SK-N-SH (cell line): ENCODE results near the gene KCNAB1. TPM values are rescaled to one million over a fixed set of nuclear protein-coding genes. Genes with fewer than 3 reads are reported as not detected.

ENCODE experiments used
- CTCF ChIA-PET: fragments of 300-600, 350-600 bp; formaldehyde crosslinking; extraction: SDS; loops from one replicate; lab custom pipeline; 2021; lab: Yijun Ruan, JAX
- POLR2A ChIA-PET: fragments of 350-600 bp; sonication (Branson Sonifier 250); formaldehyde crosslinking; extraction: SDS; loops from one replicate; lab custom pipeline; 2020; ENCODE audit warnings: antibody characterized with exemption, inconsistent platforms; lab: Yijun Ruan, JAX
- DNase-seq: peaks from one replicate; pipeline ENCODE4 v3.0.0; 2012
- H2AFZ ChIP-seq: fragments of 200-600 bp; sonication (generic); 2 replicates; pipeline ENCODE4 v1.8.1; 2016; ENCODE audit warnings: antibody characterized with exemption, mild to moderate bottlenecking, low read depth
- H3F3A ChIP-seq: fragments of 200-600 bp; sonication (generic); replicated peaks from 2 replicates; pipeline ENCODE3; 2016; ENCODE audit warnings: antibody characterized with exemption, mild to moderate bottlenecking; ENCODE audit not compliant: insufficient read depth
- H3K27ac ChIP-seq, 2 experiments: fragments of 200-500 bp in 1 of 2; fragments of 200-600 bp in 1 of 2; sonication (Bioruptor generic) in 1 of 2; sonication (generic), shearing (Covaris generic) in 1 of 2; 2 replicates each; pipeline versions ENCODE4 v1.5.1 to v1.6.1; 2014 to 2016; ENCODE audit warnings: low read depth in 2 of 2, inconsistent platforms in 1 of 2, low read length in 1 of 2, mild to moderate bottlenecking in 1 of 2, mixed read lengths in 1 of 2
- H3K27me3 ChIP-seq: fragments of 200-600 bp; sonication (generic), shearing (Covaris generic); 2 replicates; pipeline ENCODE4 v1.6.1; 2016; ENCODE audit warnings: mixed run types; ENCODE audit not compliant: insufficient read depth
- H3K36me3 ChIP-seq, 2 experiments: fragments of 200-500 bp in 1 of 2; fragments of 200-600 bp in 1 of 2; sonication (Bioruptor generic) in 1 of 2; sonication (generic) in 1 of 2; replicated peaks in 1 of 2; 2 replicates each; pipeline versions ENCODE3 to v1.5.1; 2014 to 2016; ENCODE audit warnings: low read length in 1 of 2, mild to moderate bottlenecking in 1 of 2; ENCODE audit not compliant: insufficient read depth in 2 of 2, control insufficient read depth in 1 of 2
- H3K4me1 ChIP-seq, 2 experiments: fragments of 200-500 bp in 1 of 2; fragments of 200-600 bp in 1 of 2; sonication (Bioruptor generic) in 1 of 2; sonication (generic), shearing (Covaris generic) in 1 of 2; 2 replicates each; pipeline versions ENCODE4 v1.5.1 to v1.6.1; 2014 to 2016; ENCODE audit warnings: low read depth in 1 of 2, low read length in 1 of 2, mixed run types in 1 of 2; ENCODE audit not compliant: insufficient read depth in 2 of 2, control insufficient read depth in 1 of 2
- H3K4me2 ChIP-seq: fragments of 200-600 bp; sonication (generic), shearing (Covaris generic); 2 replicates; pipeline ENCODE4 v1.6.1; 2017; ENCODE audit warnings: mixed run types
- H3K4me3 ChIP-seq, 2 experiments: fragments of 200-500 bp in 1 of 2; fragments of 200-600 bp in 1 of 2; sonication (Bioruptor generic) in 1 of 2; sonication (generic), shearing (Covaris generic) in 1 of 2; 2 replicates each; pipeline versions ENCODE4 v1.5.1 to v1.8.1; 2014 to 2016; ENCODE audit warnings: low read depth in 2 of 2, inconsistent platforms in 1 of 2, low read length in 1 of 2, mild to moderate bottlenecking in 1 of 2, mixed read lengths in 1 of 2, moderate library complexity in 1 of 2
- H3K79me2 ChIP-seq: fragments of 200-600 bp; sonication (generic); 2 replicates; pipeline ENCODE4 v1.8.1; 2017; ENCODE audit warnings: mild to moderate bottlenecking; ENCODE audit not compliant: insufficient read depth
- H3K9ac ChIP-seq: fragments of 200-600 bp; sonication (generic); 2 replicates; pipeline ENCODE4 v1.6.1; 2017; ENCODE audit warnings: mixed run types
- H3K9me2 ChIP-seq: fragments of 200-600 bp; sonication (generic); 2 replicates; pipeline ENCODE4 v1.6.1; 2017; ENCODE audit warnings: mixed run types
- H3K9me3 ChIP-seq: fragments of 200-600 bp; sonication (generic); 2 replicates; pipeline ENCODE4 v1.6.1; 2017; ENCODE audit warnings: mixed run types, mild to moderate bottlenecking, moderate library complexity
- H4K20me1 ChIP-seq: fragments of 200-600 bp; sonication (generic); 2 replicates; pipeline ENCODE4 v1.6.1; 2017; ENCODE audit warnings: mild to moderate bottlenecking, mixed run types; ENCODE audit not compliant: insufficient read depth
- CHD2 ChIP-seq: fragments of 150-350 bp; IDR thresholded peaks from 2 replicates; pipeline ENCODE4 v1.6.1; 2018; ENCODE audit warnings: low read length; ENCODE audit not compliant: partially characterized antibody
- EP300 ChIP-seq, 2 experiments: IDR thresholded peaks; 2 replicates each; pipeline versions ENCODE4 v1.4.0 to v1.6.1; 2012; ENCODE audit warnings: borderline replicate concordance in 1 of 2, low read depth in 1 of 2, low read length in 1 of 2
- EZH2phosphoT487 ChIP-seq: fragments of 200-600 bp; sonication (generic); IDR thresholded peaks from 2 replicates; pipeline ENCODE4 v1.6.1; 2017; ENCODE audit warnings: low read depth, mixed run types, mild to moderate bottlenecking, antibody characterized with exemption, moderate library complexity, borderline replicate concordance
- FOSL2 ChIP-seq: IDR thresholded peaks from 2 replicates; pipeline ENCODE4 v1.4.0; 2012; ENCODE audit warnings: low read depth, mild to moderate bottlenecking, moderate library complexity, borderline replicate concordance
- FOXJ3 ChIP-seq: sonication (generic); formaldehyde crosslinking; IDR thresholded peaks from 2 replicates; pipeline ENCODE4 v1.5.1; 2020; ENCODE audit warnings: mild to moderate bottlenecking, missing genetic modification reagents
- FOXM1 ChIP-seq: IDR thresholded peaks from 2 replicates; pipeline ENCODE4 v1.4.0; 2012; ENCODE audit warnings: low read depth, mild to moderate bottlenecking
- GATA2 ChIP-seq: sonication (generic); formaldehyde crosslinking; IDR thresholded peaks from 2 replicates; pipeline ENCODE4 v1.5.0; 2020; ENCODE audit warnings: mild to moderate bottlenecking, missing genetic modification reagents
- MXI1 ChIP-seq: IDR thresholded peaks from 2 replicates; pipeline ENCODE4 v1.6.1; 2012; ENCODE audit warnings: mild to moderate bottlenecking, low read depth, low read length, improper control_type of control experiment
- NFIC ChIP-seq: IDR thresholded peaks from 2 replicates; pipeline ENCODE4 v1.4.0; 2012; ENCODE audit warnings: borderline replicate concordance
- NRF1 ChIP-seq: IDR thresholded peaks from 2 replicates; pipeline ENCODE4 v1.6.1; 2012; ENCODE audit warnings: low read depth, mild to moderate bottlenecking, low read length
- SIN3A ChIP-seq: IDR thresholded peaks from 2 replicates; pipeline ENCODE4 v1.6.1; 2012; ENCODE audit warnings: low read depth, mild to moderate bottlenecking, low read length, moderate library complexity, borderline replicate concordance
- SMC3 ChIP-seq: IDR thresholded peaks from 2 replicates; pipeline ENCODE4 v1.6.1; 2012; ENCODE audit warnings: low read depth, low read length, improper control_type of control experiment
- TCF12 ChIP-seq: IDR thresholded peaks from 2 replicates; pipeline ENCODE4 v1.4.0; 2012
- TEAD4 ChIP-seq: IDR thresholded peaks from 2 replicates; pipeline ENCODE4 v1.4.0; 2012; ENCODE audit warnings: mild to moderate bottlenecking, borderline replicate concordance; ENCODE audit not compliant: insufficient read depth
- YY1 ChIP-seq: IDR thresholded peaks from 2 replicates; pipeline ENCODE4 v1.4.0; 2012; ENCODE audit warnings: low read depth, mild to moderate bottlenecking
- WGBS: methylation state at CpG from one replicate; pipeline ENCODE4 v1.1.6; 2017; ENCODE audit warnings: low lambda C conversion rate; 5-methylcytosine and 5-hydroxymethylcytosine counted together
- polyA plus RNA-seq, 3 experiments: library from polyadenylated mRNA; depleted of rRNA; stranded (reverse); fragments of >200 nt; gene quantifications; 2 replicates each; pipeline ENCODE4 v1.2.3, GENCODE V29; 2012
- TF ChIP-seq, protein P1 (sequence below): IDR thresholded peaks from 2 replicates; pipeline ENCODE4 v1.4.0; 2012; ENCODE audit warnings: low read depth, borderline replicate concordance
- TF ChIP-seq, protein P2 (sequence below): fragments of 200-600 bp; sonication (generic); IDR thresholded peaks from 2 replicates; pipeline ENCODE4 v1.6.1; 2017; ENCODE audit warnings: antibody characterized with exemption, mild to moderate bottlenecking, moderate library complexity

The KCNAB1 gene
- polyA plus RNA-seq, 1 of the 3 experiments (the other 2 are of a cell fraction), result 82.1 TPM

DNA sequence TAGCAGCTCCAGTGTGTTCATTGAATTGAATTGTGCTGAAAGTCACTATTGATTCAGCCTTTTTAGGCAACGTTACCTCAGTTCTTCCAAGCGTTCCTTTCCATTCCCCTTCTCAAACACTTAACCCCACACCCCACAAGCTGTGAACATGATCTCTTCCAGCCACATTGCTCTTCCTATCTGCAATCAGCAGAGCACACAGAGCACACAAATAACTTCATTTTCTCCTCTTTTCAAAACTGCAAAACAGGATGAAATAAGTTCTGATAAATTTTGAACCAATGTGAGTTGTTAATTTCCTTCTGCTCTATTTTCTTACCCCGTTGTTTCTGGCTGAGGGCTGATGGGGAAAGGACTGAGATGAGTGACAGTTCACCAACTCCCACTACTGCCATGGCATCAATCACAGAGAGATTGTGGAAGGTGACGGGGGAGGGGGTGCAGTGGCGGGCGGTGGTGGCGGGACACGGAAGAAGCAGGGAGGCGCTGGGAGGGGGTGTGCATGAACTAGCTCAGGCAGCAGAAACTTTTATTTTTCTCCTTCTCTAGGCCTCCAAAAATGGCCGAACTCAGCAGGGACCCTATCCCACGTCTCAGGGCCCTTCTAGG lies 287.3 kb downstream of the KCNAB1 start:
- Histone ChIP-seq H3K9me3 (no peaks in the 10 kb centered on the region), H3K9ac (no peak overlapping the region), H3K4me2 (no peak overlapping the region), H3K4me3 (no peak overlapping the region), H4K20me1 (no peaks in the 10 kb centered on the region; the same call in 1 of the 2 replicates), H3K27ac (peak overlapping the region in 1 of 2 experiments; percentile 31; a peak in 1 of 4 replicates), H3K4me1 (peaks cover 0 to 7% of the 10 kb centered on the region in 2 experiments; a peak in 1 of 4 replicates), H3K36me3 (peaks cover 0 to 8% of the 10 kb centered on the region in 2 experiments), H3F3A (peaks cover 19% of the 10 kb centered on the region), H3K9me2 (no peaks in the 10 kb centered on the region), H2AFZ (no peak overlapping the region), H3K79me2 (peaks cover 86% of the 10 kb centered on the region), H3K27me3 (no peaks in the 10 kb centered on the region)
- CTCF ChIA-PET, result interaction anchor here (1.5 kb wide), 1 partner anchor 11 kb away, joined by 4 read pairs; no protein-coding TSS in a partner anchor
- no peak; the same call in 1 of the 2 replicates for TF ChIP-seq SMC3
- TF ChIP-seq CHD2, result peak; percentile 17
- TF ChIP-seq GATA2, result peak; percentile 59; the same call in 1 of the 2 replicates
- no peak for TF ChIP-seq FOXJ3 (CRISPR knock-in tag)
- no peak; a peak in 1 of 4 replicates for TF ChIP-seq EP300 (IDR thresholded peaks at IDR 0.05; ENCODE audit: borderline replicate concordance in 1 of 2, low read depth in 1 of 2, low read length in 1 of 2)
- TF ChIP-seq, protein P1, sequence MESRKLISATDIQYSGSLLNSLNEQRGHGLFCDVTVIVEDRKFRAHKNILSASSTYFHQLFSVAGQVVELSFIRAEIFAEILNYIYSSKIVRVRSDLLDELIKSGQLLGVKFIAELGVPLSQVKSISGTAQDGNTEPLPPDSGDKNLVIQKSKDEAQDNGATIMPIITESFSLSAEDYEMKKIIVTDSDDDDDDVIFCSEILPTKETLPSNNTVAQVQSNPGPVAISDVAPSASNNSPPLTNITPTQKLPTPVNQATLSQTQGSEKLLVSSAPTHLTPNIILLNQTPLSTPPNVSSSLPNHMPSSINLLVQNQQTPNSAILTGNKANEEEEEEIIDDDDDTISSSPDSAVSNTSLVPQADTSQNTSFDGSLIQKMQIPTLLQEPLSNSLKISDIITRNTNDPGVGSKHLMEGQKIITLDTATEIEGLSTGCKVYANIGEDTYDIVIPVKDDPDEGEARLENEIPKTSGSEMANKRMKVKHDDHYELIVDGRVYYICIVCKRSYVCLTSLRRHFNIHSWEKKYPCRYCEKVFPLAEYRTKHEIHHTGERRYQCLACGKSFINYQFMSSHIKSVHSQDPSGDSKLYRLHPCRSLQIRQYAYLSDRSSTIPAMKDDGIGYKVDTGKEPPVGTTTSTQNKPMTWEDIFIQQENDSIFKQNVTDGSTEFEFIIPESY, result no peak
- DNase-seq, result no peak
- POLR2A ChIA-PET, result no interaction called here
- 84% methylated on average over 11 of the region's 11 CpGs for WGBS

DNA sequence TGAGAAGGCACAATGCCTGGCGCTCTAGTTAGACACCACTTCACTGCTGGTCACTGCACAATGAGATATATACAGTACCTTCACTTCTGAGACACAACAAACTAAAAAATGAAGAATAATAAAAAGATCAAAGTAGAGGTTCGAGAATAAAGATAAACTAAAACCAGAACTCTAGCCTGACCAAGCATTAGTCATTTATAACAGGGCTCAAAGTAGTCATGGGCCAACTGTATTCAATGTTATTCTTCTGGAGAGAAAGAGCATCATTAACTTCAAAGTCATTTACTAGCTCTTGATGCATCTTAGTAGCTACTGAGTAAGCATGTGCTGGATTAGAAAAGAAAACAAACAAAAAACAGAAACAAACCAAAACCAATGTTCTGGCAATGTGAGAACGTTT lies 289.3 kb downstream of the KCNAB1 start:
- no peaks in the 10 kb centered on the region for H3K9me2 ChIP-seq
- no peak overlapping the region for H3K4me2 ChIP-seq
- peaks cover 7 to 10% of the 10 kb centered on the region in 2 experiments for H3K36me3 ChIP-seq
- H2AFZ ChIP-seq, result no peak overlapping the region
- DNase-seq, result no peak
- peaks cover 79% of the 10 kb centered on the region for H3K79me2 ChIP-seq
- WGBS, result 65% methylated on average over 3 of the region's 3 CpGs
- TF ChIP-seq TEAD4, result no peak
- TF ChIP-seq TCF12, result no peak
- TF ChIP-seq FOSL2, result no peak
- no peak for TF ChIP-seq FOXJ3 (CRISPR knock-in tag)
- TF ChIP-seq GATA2, result no peak
- TF ChIP-seq, protein P2, sequence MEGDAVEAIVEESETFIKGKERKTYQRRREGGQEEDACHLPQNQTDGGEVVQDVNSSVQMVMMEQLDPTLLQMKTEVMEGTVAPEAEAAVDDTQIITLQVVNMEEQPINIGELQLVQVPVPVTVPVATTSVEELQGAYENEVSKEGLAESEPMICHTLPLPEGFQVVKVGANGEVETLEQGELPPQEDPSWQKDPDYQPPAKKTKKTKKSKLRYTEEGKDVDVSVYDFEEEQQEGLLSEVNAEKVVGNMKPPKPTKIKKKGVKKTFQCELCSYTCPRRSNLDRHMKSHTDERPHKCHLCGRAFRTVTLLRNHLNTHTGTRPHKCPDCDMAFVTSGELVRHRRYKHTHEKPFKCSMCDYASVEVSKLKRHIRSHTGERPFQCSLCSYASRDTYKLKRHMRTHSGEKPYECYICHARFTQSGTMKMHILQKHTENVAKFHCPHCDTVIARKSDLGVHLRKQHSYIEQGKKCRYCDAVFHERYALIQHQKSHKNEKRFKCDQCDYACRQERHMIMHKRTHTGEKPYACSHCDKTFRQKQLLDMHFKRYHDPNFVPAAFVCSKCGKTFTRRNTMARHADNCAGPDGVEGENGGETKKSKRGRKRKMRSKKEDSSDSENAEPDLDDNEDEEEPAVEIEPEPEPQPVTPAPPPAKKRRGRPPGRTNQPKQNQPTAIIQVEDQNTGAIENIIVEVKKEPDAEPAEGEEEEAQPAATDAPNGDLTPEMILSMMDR, result no peak
- TF ChIP-seq, protein P1, result no peak
- TF ChIP-seq EZH2phosphoT487, result no peak
- no peak for TF ChIP-seq NRF1
- no peak for TF ChIP-seq YY1
- TF ChIP-seq SIN3A, result no peak
- no peak for TF ChIP-seq SMC3
- TF ChIP-seq MXI1, result no peak
- TF ChIP-seq NFIC, result no peak
- TF ChIP-seq FOXM1, result no peak
- TF ChIP-seq, all 33 proteins: peak for 0
- Histone ChIP-seq H3K9me3 (no peaks in the 10 kb centered on the region), H4K20me1 (no peaks in the 10 kb centered on the region; the same call in 1 of the 2 replicates), H3K4me1 (peaks cover 0 to 12% of the 10 kb centered on the region in 2 experiments; a peak in 1 of 4 replicates), H3F3A (peaks cover 20% of the 10 kb centered on the region), H3K27me3 (no peaks in the 10 kb centered on the region), H3K4me3 (no peak overlapping the region), H3K27ac (0 out of 4 replicates have a peak overlapping the region, but pooled peaks of 1 of the 2 experiments have one; percentile 7), H3K9ac (no peak overlapping the region)
- ChIA-PET POLR2A (no interaction called here), CTCF (interaction anchor here (0.6 to 1.5 kb wide), 3 partner anchors 13 to 100 kb away, joined by 3 read pairs; no protein-coding TSS in a partner anchor)
